HepG2 (cell line): ENCODE measurements around the gene ADM5. TPM values are rescaled to one million over a fixed set of nuclear protein-coding genes. Genes with fewer than 3 reads are reported as not detected.
A peak's percentile ranks its signal among the peaks of the same experiment; 100 is the strongest.

Experiments used
- CBX5 ChIP-seq: sonication (generic); formaldehyde crosslinking; IDR thresholded peaks from 2 replicates; pipeline ENCODE4 v1.4.0; 2020; ENCODE audit warnings: missing genetic modification reagents, borderline replicate concordance
- EZH2 ChIP-seq: conservative IDR thresholded peaks from 2 replicates; pipeline ENCODE4 v1.6.1; 2012; ENCODE audit warnings: mild to moderate bottlenecking, low read depth, low read length, moderate library complexity
- KLF9 ChIP-seq: IDR thresholded peaks from 2 replicates; pipeline ENCODE4 v1.6.1; 2016; ENCODE audit warnings: low read depth
- NFIB ChIP-seq: sonication (generic); formaldehyde crosslinking; IDR thresholded peaks from 2 replicates; pipeline ENCODE4 v1.9.0; 2021; ENCODE audit warnings: missing genetic modification reagents, mild to moderate bottlenecking, borderline replicate concordance
- NFKB2 ChIP-seq: sonication (generic); formaldehyde crosslinking; IDR thresholded peaks from 2 replicates; pipeline ENCODE4 v1.4.0; 2020; ENCODE audit warnings: missing genetic modification reagents, borderline replicate concordance
- PHF20 ChIP-seq: sonication (generic); formaldehyde crosslinking; IDR thresholded peaks from 2 replicates; pipeline ENCODE4 v1.5.0; 2020; ENCODE audit warnings: mild to moderate bottlenecking, missing genetic modification reagents
- RBAK ChIP-seq: sonication (generic); formaldehyde crosslinking; IDR thresholded peaks from 2 replicates; pipeline ENCODE4 v1.5.1; 2020; ENCODE audit warnings: mild to moderate bottlenecking, missing genetic modification reagents
- RFX5 ChIP-seq: IDR thresholded peaks from 2 replicates; pipeline ENCODE4 v1.6.1; 2011; ENCODE audit warnings: low read depth, low read length, improper control_type of control experiment
- SMAD9 ChIP-seq: sonication (generic); formaldehyde crosslinking; IDR thresholded peaks from 2 replicates; pipeline ENCODE4 v1.5.1; 2020; ENCODE audit warnings: mild to moderate bottlenecking, missing genetic modification reagents
- SMC3 ChIP-seq: IDR thresholded peaks from 2 replicates; pipeline ENCODE4 v1.6.1; 2011; ENCODE audit warnings: low read length, improper control_type of control experiment
- TMF1 ChIP-seq: sonication (generic); formaldehyde crosslinking; IDR thresholded peaks from 2 replicates; pipeline ENCODE4 v1.8.1; 2022; ENCODE audit warnings: low read depth, missing genetic modification reagents
- YY1 ChIP-seq: IDR thresholded peaks from 2 replicates; pipeline ENCODE4 v1.6.1; 2011; ENCODE audit warnings: low read length, low read depth, moderate library complexity, mild to moderate bottlenecking; ENCODE audit not compliant: insufficient read depth, insufficient replicate concordance
- ZNF329 ChIP-seq: sonication (generic); formaldehyde crosslinking; IDR thresholded peaks from 2 replicates; pipeline ENCODE4 v1.9.0; 2021; ENCODE audit warnings: low read depth, mild to moderate bottlenecking, missing genetic modification reagents
- ZNF382 ChIP-seq: sonication (generic); formaldehyde crosslinking; IDR thresholded peaks from 2 replicates; pipeline ENCODE4 v1.5.0; 2020; ENCODE audit warnings: missing genetic modification reagents, mild to moderate bottlenecking, borderline replicate concordance
- ZNF530 ChIP-seq: sonication (generic); formaldehyde crosslinking; IDR thresholded peaks from 2 replicates; pipeline ENCODE4 v1.5.0; 2020; ENCODE audit warnings: low read depth, mild to moderate bottlenecking, missing genetic modification reagents
- ZNF746 ChIP-seq: sonication (generic); formaldehyde crosslinking; IDR thresholded peaks from 2 replicates; pipeline ENCODE4 v1.8.0; 2022; ENCODE audit warnings: mild to moderate bottlenecking, missing genetic modification reagents
- polyA plus RNA-seq, 8 experiments: library from polyadenylated mRNA; depleted of rRNA in 3 of 8; stranded (reverse) in 7 of 8; unstranded in 1 of 8; fragments of >200 nt; fragmentation: Illumina TruSeq in 4 of 8; extraction: Trizol in 4 of 8; gene quantifications; 2 replicates each; pipeline versions ENCODE4 v1.2.1 to v1.2.3, GENCODE V29; 2011 to 2016; ENCODE audit warnings: low read depth in 4 of 8, missing spikeins in 1 of 8, mixed read lengths in 1 of 8; ENCODE audit not compliant: insufficient read depth in 1 of 8
- total RNA-seq, 5 experiments: library from RNA; depleted of rRNA; stranded (reverse); fragments of >200 nt; fragmentation: Illumina TruSeq; extraction: Trizol; gene quantifications; 2 replicates each; pipeline ENCODE4 v1.2.3, GENCODE V29; 2016; ENCODE audit warnings: low read depth in 1 of 5
- TF ChIP-seq, protein P1 (sequence below): sonication (generic); formaldehyde crosslinking; IDR thresholded peaks from 2 replicates; pipeline ENCODE4 v1.8.0; 2022; ENCODE audit warnings: missing genetic modification reagents, mild to moderate bottlenecking, borderline replicate concordance
- TF ChIP-seq, protein P2 (sequence below): sonication (generic); formaldehyde crosslinking; IDR thresholded peaks from 2 replicates; pipeline ENCODE4 v1.8.0; 2022; ENCODE audit warnings: mild to moderate bottlenecking, missing genetic modification reagents, borderline replicate concordance
- TF ChIP-seq, protein P3 (sequence below): sonication (generic); formaldehyde crosslinking; IDR thresholded peaks from 2 replicates; pipeline ENCODE4 v1.4.0; 2020; ENCODE audit warnings: missing genetic modification reagents, borderline replicate concordance
- TF ChIP-seq, protein P4 (sequence below): sonication (generic); formaldehyde crosslinking; IDR thresholded peaks from 2 replicates; pipeline ENCODE4 v1.4.0; 2020; ENCODE audit warnings: missing genetic modification reagents, borderline replicate concordance

Gene ADM5
- total and polyA plus RNA-seq, 2 of the 13 experiments (the other 11 are each of a cell fraction or from before 2014, with no cell fraction given) = 2.7 to 4.1 TPM

DNA sequence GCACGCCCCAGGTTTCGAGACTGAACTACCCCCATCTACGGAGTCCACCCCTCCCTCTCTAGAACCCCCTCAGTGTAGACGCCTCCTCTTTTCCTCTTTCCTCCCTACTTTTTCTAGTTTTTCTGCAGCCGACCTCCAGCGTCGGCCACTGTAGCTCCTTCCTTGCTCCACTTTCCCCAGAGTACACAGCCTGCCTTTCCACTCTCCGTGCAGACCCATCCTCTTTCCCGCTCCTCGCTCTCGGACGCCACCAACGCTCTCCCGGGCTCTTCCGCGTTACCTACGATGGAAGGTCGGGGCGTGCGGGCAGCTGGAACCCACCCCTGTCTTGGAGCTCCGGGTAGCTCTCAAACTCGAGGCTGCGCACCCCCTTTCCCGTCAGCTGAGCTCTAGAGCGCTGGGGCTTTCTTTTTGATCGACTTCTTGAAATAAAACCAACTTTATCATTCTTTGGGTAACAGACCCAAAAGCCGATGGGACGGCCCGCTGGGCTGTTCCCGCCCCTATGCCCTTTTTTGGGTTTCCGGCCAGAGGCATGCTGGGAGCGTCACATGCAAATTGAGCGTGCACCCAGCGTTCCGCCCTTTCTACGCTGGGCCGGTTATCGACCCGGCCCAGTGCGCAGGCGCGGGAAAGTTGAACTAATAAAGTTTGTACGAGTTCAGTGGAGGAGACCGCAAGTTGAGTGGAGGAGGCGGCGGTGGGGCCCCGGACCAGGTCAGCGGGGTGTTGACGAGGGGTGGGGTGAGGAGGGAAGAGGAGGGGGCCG is 23.9 kb upstream of the ADM5 start, which contains the start of the genes BCL2L12 and IRF3 (continued):
- TF ChIP-seq, protein P1, sequence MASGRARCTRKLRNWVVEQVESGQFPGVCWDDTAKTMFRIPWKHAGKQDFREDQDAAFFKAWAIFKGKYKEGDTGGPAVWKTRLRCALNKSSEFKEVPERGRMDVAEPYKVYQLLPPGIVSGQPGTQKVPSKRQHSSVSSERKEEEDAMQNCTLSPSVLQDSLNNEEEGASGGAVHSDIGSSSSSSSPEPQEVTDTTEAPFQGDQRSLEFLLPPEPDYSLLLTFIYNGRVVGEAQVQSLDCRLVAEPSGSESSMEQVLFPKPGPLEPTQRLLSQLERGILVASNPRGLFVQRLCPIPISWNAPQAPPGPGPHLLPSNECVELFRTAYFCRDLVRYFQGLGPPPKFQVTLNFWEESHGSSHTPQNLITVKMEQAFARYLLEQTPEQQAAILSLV (CRISPR knock-in tag) = no peak
- TF ChIP-seq RFX5 (no peak), ZNF746 (CRISPR knock-in tag) (0 out of 2 replicates have a peak, but pooled peaks have one; percentile 38), ZNF382 (no peak), ZNF329 (CRISPR knock-in tag) (no peak), TMF1 (no peak), NFIB (CRISPR knock-in tag) (no peak), NFKB2 (no peak), KLF9 (CRISPR knock-in tag) (no peak), CBX5 (CRISPR knock-in tag) (peak; percentile 15; the same call in 1 of the 2 replicates), PHF20 (CRISPR knock-in tag) (peak; percentile 72), RBAK (no peak), SMC3 (no peak), ZNF530 (CRISPR knock-in tag) (no peak), SMAD9 (CRISPR knock-in tag) (no peak), YY1 (peak; percentile 11), EZH2 (no peak)
- TF ChIP-seq, protein P2, sequence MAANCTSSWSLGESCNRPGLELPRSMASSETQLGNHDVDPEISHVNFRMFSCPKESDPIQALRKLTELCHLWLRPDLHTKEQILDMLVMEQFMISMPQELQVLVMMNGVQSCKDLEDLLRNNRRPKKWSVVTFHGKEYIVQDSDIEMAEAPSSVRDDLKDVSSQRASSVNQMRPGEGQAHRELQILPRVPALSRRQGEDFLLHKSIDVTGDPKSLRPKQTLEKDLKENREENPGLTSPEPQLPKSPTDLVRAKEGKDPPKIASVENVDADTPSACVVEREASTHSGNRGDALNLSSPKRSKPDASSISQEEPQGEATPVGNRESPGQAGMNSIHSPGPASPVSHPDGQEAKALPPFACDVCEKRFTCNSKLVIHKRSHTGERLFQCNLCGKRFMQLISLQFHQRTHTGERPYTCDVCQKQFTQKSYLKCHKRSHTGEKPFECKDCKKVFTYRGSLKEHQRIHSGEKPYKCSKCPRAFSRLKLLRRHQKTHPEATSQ = no peak
- TF ChIP-seq, protein P3, sequence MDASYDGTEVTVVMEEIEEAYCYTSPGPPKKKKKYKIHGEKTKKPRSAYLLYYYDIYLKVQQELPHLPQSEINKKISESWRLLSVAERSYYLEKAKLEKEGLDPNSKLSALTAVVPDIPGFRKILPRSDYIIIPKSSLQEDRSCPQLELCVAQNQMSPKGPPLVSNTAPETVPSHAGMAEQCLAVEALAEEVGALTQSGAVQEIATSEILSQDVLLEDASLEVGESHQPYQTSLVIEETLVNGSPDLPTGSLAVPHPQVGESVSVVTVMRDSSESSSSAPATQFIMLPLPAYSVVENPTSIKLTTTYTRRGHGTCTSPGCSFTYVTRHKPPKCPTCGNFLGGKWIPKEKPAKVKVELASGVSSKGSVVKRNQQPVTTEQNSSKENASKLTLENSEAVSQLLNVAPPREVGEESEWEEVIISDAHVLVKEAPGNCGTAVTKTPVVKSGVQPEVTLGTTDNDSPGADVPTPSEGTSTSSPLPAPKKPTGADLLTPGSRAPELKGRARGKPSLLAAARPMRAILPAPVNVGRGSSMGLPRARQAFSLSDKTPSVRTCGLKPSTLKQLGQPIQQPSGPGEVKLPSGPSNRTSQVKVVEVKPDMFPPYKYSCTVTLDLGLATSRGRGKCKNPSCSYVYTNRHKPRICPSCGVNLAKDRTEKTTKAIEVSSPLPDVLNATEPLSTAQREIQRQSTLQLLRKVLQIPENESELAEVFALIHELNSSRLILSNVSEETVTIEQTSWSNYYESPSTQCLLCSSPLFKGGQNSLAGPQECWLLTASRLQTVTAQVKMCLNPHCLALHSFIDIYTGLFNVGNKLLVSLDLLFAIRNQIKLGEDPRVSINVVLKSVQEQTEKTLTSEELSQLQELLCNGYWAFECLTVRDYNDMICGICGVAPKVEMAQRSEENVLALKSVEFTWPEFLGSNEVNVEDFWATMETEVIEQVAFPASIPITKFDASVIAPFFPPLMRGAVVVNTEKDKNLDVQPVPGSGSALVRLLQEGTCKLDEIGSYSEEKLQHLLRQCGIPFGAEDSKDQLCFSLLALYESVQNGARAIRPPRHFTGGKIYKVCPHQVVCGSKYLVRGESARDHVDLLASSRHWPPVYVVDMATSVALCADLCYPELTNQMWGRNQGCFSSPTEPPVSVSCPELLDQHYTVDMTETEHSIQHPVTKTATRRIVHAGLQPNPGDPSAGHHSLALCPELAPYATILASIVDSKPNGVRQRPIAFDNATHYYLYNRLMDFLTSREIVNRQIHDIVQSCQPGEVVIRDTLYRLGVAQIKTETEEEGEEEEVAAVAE (CRISPR knock-in tag) = no peak
- TF ChIP-seq, protein P4, sequence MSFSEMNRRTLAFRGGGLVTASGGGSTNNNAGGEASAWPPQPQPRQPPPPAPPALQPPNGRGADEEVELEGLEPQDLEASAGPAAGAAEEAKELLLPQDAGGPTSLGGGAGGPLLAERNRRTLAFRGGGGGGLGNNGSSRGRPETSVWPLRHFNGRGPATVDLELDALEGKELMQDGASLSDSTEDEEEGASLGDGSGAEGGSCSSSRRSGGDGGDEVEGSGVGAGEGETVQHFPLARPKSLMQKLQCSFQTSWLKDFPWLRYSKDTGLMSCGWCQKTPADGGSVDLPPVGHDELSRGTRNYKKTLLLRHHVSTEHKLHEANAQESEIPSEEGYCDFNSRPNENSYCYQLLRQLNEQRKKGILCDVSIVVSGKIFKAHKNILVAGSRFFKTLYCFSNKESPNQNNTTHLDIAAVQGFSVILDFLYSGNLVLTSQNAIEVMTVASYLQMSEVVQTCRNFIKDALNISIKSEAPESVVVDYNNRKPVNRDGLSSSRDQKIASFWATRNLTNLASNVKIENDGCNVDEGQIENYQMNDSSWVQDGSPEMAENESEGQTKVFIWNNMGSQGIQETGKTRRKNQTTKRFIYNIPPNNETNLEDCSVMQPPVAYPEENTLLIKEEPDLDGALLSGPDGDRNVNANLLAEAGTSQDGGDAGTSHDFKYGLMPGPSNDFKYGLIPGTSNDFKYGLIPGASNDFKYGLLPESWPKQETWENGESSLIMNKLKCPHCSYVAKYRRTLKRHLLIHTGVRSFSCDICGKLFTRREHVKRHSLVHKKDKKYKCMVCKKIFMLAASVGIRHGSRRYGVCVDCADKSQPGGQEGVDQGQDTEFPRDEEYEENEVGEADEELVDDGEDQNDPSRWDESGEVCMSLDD (CRISPR knock-in tag) = 0 out of 2 replicates have a peak, but pooled peaks have one; percentile 31
